DMS153 treated with DMSO at 0.1 percent for 48 hours (cell line): ENCODE measurements around the gene DYNLL1.

ENCODE experiments used
- DNase-seq: peaks from one replicate; lab custom pipeline; 2025; ENCODE audit not compliant: unreplicated experiment; lab: John Stamatoyannopoulos, UW

Gene DYNLL1

GRCh38 chr12:120546050-120546386 is 50.1 kb downstream of the DYNLL1 start:
- no peak for DNase-seq
